Stimulated activated CD4-positive, alpha-beta T cell treated with anti-CD3 and anti-CD28 coated beads, Interleukin-2, amount 100 ng/mL, for 24 hours (primary cell): ENCODE data around the gene AMACR.
A peak's percentile ranks its signal among the peaks of the same experiment; 100 is the strongest.

Source experiments
- DNase-seq, 2 donors: peaks; one replicate each; pipeline ENCODE4 v3.0.0-alpha.2; 2020

AMACR gene

DNA sequence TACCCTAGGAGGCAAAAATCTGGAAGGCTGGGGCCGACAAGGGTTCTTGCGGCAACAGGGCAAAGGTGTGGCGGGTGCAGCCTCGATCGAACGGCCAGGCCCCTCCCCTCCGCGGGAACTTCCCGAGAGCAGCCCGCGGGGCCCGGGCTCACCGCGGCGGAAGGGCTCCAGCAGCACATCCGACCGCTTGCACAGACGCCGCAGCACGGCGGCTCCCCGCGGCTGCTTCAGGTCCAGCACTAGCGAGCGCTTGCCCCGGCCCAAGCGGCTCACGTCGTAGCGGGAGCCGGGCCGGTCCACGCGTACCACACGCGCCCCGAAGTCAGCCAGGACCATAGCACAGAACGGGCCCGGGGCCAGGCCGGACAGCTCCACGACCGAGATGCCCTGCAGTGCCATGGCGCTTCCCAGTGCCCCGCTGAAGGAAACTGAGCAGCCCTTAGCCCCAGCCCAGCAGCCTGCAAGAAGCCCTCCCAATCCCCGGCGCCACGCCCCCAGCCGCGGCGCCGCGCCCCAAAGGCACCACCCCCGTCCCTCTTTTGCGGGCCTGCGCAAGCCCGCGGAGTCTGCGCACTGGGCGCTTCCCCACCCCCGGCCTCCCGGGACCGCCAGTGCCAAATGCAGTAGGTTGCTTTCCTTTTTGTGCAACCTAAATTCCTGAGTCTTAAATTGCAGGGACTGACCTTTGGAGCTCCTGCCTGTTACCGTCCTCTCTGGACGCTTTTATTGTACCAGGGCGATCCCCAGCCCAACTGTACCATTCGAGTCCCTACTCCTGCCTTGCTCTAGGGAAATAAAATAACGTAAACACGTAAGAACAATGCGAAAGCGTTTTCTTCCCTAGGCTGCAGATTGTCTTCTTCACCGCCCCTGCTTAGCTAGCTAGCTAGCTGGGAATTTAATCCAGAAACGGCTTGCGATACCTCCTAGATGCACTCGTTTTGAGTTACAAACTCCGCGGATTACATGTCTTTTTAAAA lies at the start of gene AMACR:
TSS of gene AMACR (minus strand) at position 430 of the 980 bp plus-strand sequence. CDS start at position 399, 31 bp downstream.
- DNase-seq = peak; percentile 87 to 91

DNA sequence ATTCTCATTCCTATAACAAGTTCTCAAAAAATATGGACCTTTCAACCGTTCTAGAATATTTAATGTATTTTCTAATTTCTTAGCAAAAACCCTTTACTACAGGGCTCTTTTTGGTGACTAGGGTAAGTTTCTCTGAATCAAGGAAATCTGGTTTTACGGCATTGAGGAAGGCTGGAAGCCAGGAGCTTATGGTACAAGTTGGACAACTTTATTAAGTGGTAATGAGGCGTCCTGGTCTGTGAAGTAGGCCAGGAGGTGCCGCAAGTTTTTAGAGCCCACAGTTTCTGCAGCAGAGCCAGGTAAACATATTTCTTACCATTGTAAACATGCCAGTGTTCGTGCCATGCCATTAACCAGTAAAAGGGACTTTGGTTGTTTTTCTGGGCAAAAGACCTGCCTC lies 49.7 kb upstream of the AMACR start:
- no peak for DNase-seq

DNA sequence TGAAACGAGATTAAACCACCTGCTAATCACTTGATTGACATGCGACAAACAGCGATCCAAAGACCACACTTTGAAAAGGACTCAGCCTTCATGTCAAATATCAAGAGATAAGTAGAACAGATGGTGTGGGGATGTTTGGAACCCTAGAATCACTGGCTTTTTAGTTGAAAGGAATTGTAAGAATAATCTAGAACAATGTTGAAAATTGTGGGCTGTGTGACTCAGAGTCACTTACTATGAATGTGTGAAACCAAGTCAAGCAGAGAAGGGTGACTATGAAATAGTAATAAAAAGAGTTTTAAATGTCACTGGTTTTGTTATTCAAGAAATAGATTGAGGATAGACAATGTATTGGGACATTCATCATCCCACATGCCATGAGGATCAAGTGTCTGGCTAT lies 49.3 kb upstream of the AMACR start:
- no peak for DNase-seq

- no peak for DNase-seq
Observed at GRCh38 chr5:34055667-34056066, 47.8 kb upstream of the AMACR start.

- no peak for DNase-seq
Observed at GRCh38 chr5:34054400-34054729, 46.5 kb upstream of the AMACR start.

GRCh38 chr5:34053571-34054399 lies 45.9 kb upstream of the AMACR start:
- DNase-seq = no peak

DNA sequence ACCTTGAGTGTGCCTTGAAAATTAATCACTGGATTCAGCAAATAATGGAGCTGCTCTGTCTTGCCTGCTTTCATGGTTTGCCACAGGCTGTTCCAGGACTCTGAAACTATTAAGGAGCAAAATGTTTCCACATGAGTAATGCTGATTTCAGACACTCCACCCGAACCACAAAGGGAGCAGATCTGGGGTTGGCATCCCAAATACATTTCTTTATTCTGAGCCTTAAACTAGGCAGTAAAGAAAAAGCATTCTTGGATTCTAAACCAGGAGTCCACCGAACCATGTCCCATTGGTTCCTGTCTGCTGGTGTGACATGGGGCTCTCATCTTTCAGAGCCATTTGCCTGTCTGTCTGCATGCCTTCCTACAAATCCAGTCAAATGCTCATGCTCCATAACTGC lies 45.3 kb upstream of the AMACR start:
- DNase-seq = no peak

DNA sequence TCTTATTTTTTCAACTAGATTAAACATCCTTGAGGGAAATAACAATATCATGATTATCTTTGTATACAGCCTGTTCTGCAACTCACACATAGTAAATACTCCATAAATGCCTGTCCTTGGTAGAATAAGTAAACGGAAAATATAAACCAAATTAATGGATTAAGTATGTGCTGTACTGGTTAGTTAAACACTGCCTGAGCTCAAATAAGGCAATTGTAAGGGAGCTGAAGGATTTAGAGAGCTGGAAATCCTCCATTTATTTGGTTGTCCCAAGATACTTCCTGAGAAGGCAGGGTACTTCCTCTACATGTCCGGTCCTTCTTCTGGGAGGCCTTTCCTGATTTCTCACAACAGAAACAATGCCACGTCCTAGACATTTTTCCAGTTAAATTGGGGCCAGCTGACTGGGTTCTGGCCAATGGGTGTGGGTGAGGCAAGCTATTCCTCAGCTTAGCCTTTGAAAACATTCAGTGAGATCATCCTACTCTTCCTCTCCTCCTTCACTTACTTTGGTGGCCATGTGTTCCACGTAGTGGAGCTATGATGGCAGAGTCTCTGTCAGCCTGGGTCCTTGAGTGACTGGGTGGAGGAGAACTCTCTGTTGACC lies 43.6 kb upstream of the AMACR start:
- DNase-seq = no peak

DNA sequence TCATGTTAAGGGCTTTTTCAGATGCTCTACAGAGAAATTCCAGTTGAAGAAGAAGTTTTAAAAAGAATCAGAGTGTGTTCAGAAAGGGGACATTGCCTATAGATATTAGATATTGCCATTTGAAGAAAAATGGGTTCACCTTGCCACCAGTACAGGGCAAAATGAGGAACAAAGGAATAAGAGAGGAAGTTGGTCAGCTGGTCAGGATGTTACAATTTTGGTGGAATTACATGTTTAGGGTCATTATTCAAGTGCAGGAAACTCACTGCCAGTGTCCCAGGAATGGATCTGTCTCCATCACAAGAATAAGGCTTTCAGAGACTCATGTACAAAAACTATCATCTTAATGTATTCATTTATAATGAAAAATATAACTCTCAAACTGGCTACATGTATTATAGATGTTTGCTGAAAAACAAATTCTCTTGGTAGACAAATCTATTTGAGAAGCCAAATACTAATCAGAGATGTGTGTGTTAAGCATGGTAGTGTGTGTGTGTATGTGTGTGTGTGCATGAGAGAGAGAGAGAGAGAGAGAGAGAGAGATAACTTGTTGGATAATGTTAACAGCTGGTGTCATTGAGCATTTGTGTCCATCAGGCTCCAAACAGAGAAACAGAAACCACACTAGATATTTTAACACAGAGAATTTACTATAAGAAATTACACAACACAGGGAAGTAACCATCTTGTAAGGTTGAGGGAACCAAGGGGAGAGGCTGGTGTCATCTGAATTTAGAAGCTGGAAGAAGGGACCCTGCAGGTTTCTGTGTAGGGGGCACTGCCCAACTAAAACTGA lies 40.1 kb upstream of the AMACR start:
- no peak for DNase-seq

GRCh38 chr5:34047143-34047542 lies 39.3 kb upstream of the AMACR start:
- no peak for DNase-seq

GRCh38 chr5:34045996-34046395 lies 38.1 kb upstream of the AMACR start:
- DNase-seq = no peak

DNA sequence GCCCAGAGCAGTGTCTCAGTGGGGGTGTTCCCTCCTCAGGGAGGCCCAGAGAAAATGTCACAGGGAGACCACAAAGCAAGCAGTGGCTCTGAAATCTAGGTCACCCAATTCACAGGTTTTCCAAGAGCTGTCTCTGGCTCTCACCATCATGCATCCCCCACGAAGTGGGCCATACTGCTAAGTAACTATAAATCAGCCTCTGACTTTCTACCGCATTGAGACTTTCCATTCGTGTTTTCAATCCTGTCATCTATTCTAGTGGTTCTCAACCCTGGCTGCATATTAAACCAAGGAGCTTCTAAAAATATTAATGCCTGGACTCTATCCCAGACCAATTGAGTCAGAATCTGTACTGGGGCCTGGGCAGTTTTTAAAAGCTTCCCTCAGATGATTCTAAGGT lies 37.2 kb upstream of the AMACR start:
- no peak for DNase-seq

DNA sequence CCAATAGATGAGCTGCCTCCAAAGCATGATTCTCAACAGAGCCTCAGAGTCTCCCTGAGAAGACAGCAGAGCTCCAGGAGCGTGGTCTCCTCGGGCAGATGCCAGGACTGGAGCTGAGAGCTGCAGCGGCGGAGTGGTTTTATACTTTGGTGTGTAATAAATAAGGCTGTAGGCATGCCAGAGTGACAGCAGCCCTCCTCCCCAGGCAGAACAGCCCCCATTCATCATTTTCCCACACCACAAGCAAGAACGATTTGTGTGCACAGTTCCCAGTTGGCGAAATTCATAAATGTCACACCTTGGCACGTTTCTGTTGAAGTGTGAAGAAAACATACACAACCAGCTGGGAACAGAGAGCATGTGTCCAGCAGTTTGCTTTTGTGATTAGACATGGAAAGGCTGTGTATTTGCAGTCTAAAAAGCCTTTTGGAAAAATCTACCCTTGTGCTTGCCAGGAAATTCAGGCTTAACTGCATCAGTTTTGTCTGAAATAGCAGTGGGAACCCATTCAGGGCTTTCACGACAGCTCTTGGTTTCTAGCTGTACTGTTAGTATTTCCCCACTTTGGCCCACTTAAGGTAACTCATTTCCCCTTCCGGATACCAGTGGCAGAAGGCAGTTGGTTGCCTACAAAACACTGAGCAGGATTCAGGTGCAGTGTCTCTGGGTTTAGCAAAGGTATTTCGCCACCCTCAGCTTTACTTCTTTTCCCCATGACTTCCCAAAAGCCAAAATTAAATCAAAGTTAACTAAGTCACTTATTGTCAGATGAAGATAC lies 35.4 kb upstream of the AMACR start, which contains the start of gene C1QTNF3:
TSS of gene C1QTNF3 (minus strand) at position 115 of the 778 bp plus-strand sequence. CDS start at position 27, 88 bp downstream.
- no peak for DNase-seq

DNA sequence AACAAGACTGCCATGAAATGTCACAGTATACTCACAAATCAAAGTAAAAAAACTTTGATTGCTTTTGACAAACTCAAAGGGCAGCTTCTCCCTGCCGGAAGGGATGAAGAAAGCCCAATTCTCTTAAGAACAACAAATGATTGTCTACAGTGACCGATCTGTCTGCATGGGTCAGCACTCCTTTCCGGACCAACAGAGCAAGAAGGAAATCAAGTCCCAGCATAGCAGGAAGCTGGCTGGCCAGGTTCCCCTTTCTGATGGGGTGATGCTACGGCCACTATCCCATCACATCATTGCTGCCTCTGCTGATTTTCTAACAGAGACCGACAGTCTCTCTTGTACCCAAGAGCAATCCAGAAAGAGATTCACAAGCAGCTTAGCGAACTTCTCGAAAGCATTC lies 34.5 kb upstream of the AMACR start:
- DNase-seq = no peak

GRCh38 chr5:34041247-34041972 lies 33.6 kb upstream of the AMACR start:
- no peak for DNase-seq

- no peak for DNase-seq
Observed at GRCh38 chr5:34040472-34040871, 32.6 kb upstream of the AMACR start.

GRCh38 chr5:34039398-34040157 lies 31.7 kb upstream of the AMACR start:
- DNase-seq = no peak

- no peak for DNase-seq
Observed at GRCh38 chr5:34038838-34039237, 31.0 kb upstream of the AMACR start.

GRCh38 chr5:34038390-34038789 lies 30.5 kb upstream of the AMACR start:
- no peak for DNase-seq

DNA sequence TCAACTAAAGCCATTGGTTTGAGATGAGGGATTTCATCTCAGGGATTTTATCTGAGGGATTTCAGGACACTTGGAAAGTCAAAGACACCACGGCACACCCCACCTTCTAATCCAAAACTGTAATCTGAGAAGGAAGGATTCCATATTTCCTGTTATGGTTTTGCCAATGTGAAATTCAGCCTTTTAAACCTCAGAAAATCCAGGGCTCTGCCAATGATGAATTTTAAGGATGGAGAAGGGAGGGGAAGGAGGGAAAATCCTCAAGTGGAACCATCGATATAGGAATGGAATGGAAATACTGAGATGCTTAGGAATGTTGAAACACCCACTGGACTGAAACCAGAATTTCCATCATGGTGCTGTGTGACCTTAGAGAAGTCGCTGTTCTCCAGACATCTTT lies 29.9 kb upstream of the AMACR start:
- DNase-seq = no peak
